Esophagus mucosa (tissue), 1 donor: ENCODE measurements around the gene CDK17. TPM values are rescaled to one million over a fixed set of nuclear protein-coding genes. Genes with fewer than 3 reads are reported as not detected.
A peak's percentile ranks its signal among the peaks of the same experiment; 100 is the strongest.

Source experiments
- ATAC-seq: fragments of 200-7000 bp; cut with Tn5 transposase; one replicate; pipeline ENCODE4 v1.9.1; 2020
- total RNA-seq: library from RNA; stranded (reverse); gene quantifications from one replicate; pipeline ENCODE4 v1.2.4, GENCODE V29; 2023
- donor health status: DM: yes; HTN: yes; CAD: no.

CDK17 gene
- total RNA-seq, 1 donor from 2014 or later, result 16.7 TPM

DNA sequence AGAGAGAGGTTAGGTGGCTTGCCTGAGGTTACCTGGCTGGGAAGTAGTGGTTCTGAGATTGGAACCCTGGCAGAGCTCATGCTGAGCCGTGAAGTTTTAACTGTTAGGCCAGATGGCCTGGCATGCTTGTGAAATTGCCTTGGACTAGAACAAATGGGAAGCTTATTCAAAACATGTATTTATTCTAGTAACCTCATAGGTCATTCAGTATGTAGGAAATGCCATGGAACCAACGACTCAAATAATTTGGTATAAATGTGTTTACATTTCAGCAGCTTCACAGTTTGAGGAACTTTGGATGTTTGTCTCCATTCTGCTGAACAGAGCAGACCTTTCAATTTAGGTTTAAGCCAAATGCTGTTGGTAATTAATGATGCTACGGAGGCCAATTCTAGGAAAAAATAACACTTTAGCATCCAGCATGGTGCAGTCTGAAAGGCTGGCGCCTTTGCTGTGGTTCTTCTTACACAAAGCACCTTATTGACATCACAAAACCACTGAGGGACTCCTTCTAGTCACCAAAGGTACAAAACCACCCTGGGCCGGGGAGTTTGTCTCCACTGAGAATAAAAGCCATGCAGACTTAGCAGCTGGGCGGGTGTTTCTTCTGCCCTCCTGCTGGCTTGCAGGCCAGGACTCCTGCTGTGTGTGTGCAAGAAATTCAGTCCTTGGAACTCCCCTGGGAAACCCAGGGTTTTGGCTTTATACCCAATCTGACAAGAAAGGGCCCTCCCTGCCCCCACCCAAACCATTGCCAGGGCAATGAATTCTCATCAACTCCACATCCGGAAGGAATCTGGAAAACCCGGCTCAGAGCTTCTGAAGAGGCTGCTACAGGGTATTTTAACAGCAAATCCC lies 141.9 kb downstream of the CDK17 start:
- ATAC-seq, result no peak

- ATAC-seq, result no peak
Measured at GRCh38 chr12:96257550-96258103, 142.6 kb downstream of the CDK17 start.

- ATAC-seq, result no peak
Measured at GRCh38 chr12:96256672-96257361, 143.4 kb downstream of the CDK17 start.

GRCh38 chr12:96255077-96255476 lies 145.2 kb downstream of the CDK17 start:
- ATAC-seq, result peak; percentile 51

DNA sequence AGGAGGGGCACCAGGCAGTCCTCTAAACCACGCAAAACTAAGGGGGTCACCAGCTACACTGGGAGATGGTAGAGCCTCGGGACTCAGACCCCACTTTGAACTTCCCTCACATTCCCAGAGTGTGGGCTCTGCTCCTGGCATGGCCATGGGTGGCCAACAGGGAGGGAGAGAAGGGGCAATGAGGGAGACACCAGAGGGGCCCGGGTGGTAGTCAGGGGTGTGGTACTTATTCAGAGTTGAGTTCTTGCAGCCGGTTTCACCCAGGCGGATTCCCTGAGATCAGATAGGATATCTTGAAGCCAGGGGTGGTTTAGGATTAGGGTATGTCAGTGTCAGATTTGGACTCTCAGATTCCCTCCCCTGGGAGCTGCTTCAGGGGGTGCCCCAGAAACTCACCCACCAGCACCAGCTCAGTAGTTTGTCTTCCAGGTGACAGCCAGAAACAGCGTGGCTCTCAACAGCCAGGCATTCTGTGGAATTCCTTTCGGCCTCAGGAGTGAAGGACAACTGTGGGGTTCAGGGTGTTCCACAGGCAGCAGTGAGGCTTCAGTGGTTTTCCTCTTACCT lies 150.0 kb downstream of the CDK17 start:
- no peak for ATAC-seq

DNA sequence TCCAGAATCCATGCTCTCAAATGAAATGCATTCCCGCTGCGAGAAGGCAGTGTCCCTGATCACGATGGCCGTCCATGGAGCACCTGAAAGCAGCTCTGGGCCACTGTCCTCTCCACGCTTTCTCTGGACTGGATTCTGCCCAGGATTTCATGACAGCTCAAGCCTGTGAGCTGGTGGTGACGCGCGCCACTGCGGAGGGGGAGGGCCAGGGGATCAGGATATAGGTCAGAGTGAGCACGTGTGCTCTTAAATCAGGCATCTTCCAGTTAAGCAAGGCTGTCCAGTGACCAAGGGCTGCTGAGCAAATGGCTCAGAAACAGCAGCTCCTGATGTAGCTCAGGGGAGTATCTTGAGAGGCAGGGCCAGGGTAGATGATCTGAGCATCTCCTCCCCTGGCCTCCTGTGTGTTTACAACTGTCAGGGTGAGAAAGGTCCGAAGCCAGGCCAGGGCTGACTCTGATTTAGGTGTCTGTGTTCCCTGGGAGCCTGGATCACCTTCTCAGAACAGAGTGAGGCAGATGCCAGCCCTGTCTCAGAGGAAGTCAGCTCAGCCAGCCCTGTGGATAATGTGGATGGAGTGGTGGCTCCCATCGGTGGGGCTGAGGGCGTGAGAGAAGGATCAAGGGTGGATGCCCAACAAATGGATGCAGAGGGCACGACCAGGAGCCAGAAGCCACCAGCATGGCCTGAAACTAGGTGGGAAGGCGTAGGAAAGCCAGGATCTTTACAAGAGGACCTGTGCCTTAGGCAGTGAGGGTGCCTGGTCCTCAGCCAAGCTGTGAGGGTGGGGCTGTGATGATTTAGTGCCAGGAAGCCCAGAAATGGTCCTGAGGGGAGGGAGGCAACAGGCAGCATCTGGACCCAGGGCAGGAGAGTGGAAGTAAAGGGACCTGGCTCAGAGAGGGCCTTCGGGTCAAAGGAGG lies 150.8 kb downstream of the CDK17 start:
- ATAC-seq, result peak; percentile 22

DNA sequence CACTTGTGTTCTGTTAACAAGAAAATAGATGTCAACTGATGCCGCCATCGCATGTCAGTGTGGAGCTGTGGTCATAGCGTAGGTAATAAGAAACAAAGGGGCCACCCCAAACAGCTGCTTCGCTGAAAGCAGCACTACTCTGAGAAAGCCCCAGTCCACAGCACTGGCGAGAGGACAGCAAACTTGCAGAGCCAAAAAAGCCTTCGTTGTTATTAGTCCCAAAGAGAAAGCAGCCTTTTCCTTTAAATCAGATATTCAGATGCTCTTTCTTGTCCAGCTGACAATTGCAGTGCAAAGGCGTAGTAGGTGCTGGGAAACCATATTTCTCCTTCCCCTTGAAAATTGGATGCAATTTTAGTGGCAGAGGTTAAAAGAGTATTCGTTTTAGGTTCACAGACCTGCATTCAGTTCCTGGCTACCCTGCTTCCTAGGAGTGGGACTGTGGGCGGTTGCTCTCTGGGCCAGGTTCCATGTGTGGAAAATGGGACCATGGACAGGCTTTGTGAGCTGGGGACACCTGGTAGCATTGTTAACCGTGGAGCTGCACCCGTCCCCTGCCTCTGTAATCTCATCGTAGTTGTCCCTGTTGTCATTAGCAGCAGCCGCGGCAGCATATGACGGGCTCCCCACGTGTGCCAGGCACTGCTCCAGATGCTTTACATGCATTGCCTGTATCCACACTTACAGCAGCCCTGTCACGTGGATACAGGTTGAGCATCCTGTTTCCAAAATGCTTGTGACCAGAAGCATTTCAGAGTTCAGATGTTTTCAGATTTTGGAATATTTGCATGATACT lies 151.9 kb downstream of the CDK17 start:
- no peak for ATAC-seq

GRCh38 chr12:96247563-96247962 lies 152.7 kb downstream of the CDK17 start:
- ATAC-seq, result peak; percentile 40

DNA sequence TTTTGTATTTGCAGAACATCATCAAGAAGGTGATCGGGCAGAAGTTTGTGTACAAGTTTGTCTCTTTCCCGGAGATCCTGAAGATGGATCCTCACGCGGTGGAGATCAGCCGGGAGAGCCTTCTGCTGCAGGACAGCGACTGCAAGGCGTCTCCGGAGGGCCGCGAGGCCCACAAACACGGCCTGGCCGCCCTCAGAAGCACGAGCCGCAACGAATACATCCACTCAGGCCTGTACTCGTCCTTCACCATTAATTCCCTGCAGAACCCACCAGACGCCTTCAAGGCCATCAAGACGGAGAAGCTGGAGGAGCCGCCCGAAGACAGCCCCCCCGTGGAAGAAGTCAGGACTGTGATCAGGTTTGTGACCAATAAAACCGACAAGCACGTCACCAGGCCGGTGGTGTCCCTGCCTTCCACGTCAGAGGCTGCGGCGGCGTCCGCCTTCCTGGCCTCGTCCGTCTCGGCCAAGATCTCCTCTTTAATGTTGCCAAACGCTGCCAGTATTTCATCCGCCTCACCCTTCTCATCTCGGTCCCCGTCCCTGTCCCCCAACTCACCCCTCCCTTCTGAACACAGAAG lies 153.2 kb downstream of the CDK17 start:
- ATAC-seq, result no peak

DNA sequence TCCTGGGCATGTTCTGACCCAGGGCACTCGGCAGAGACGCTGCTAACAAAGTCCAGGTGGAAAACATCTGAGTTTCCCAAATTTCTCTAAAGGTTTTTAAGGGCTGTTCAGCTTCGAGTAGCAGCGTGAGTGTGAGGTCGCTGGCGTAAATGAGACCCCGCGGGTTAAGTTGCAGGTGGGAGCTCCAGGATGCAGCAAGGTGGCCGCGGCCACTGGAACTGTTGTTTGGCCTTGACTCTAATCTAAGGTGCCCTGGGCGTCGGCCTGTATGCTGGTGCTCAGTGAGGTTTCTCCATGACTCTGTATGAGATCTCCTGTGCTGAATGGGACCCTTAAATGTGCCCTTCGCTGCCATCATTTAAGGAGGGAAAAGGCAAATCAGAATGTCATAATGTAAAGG lies 155.4 kb downstream of the CDK17 start:
- ATAC-seq, result no peak

DNA sequence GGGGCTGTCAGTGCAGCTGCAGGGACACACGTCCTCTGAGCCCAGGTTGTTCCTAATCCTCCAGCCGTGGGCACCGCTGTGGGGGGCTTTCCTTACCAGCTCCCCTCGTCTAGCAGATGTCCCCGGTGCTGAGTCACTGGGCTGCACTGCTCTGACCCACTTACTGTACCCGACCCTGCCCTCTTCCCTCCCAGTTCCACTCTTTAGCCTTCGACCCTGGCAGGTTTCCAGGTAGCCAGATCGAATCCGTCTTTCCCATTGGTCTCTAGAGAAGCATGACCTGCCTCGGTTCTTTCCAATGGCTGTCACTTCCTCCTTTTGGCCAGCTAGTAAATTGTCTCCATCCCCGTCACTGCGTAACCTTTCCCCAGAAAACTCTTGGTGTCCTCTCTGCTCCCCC lies 157.6 kb downstream of the CDK17 start:
- no peak for ATAC-seq

- peak; percentile 45 for ATAC-seq
Measured at GRCh38 chr12:96241846-96242256, 158.4 kb downstream of the CDK17 start.

- ATAC-seq, result no peak
Measured at GRCh38 chr12:96241431-96241830, 158.8 kb downstream of the CDK17 start.

- no peak for ATAC-seq
Measured at GRCh38 chr12:96240656-96241055, 159.6 kb downstream of the CDK17 start.

GRCh38 chr12:96239711-96240635 lies 160.3 kb downstream of the CDK17 start:
- ATAC-seq, result no peak

DNA sequence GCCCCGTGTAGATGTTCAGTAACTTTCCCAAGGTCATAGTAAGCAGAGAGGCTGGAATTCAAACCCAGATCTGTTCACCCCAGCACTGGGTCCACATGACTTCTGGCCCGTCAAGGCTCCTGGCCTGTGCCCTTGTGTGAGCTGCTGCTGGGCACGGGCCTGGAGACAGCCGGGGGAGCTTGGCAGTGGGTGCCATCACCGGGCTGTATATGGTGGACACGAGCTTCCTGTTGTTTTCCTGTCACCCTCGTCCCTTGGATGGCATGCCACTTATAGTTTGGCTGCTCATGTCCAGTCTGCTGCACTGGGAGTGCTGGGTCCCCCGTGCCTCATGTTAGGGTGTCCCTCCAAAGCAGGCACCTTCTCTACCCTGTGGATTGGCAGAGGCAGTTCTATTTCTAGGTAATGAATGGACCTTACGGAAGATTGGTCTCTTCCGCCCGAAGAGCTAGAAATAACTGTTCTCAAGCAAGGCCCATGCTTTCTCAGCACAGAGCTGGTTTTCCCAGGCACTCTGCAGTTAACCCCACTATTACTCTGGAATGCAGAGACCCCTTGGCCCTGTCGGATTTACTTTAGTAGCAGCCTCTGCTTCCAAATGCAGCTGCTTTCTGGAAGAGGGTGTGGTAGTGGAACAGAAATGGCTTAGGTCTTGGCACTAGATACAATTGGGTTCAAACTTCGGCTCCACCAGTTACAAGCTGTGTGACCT lies 161.7 kb downstream of the CDK17 start:
- no peak for ATAC-seq

DNA sequence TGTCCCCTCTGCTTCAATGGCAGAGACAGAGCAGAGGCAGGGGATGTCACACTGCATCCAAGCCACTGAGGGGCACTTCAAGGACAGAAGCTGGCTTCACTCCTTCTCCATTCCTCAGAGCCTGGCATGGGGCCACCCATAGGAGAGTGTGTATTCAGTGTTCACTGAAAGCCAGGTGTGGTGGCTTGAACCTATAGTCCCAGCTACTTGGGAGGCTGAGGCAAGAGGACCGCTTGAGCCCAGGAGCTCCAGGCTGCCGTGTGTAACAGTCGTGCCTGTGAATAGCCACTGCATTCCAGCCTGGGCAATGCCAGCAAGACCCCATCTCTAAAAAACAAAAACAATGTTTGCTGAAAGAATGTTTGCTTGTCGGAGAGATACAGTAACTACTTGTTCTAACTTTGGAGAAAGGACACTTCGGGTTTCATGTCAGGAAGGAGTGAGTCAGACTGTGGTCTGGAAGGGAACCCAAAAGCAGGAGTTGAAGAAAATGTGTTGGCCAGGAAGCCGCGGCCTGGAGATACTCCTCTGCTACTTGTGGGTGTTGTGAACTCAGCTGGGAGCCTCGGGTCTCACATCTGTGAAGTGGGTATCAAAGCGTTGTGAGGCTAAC lies 162.7 kb downstream of the CDK17 start:
- peak; percentile 8 for ATAC-seq

DNA sequence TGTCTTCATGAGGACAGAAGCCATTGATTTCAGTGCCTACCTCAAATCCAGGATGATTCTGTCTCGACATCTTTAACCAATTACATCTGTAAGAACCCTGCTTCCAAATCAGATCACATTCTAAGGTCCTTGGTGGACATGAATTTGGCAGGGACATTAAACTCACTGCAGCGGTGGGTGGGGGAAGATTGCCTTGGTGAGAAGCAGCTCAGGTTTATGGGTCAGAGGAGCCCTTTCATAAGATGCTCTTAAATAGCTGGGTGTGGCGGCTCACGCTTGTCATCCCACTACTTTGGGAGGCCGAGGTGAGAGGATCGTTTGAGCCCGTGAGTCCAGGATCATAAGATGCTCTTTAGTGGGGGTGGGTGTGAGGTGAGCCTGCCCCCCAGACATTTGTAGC lies 163.2 kb downstream of the CDK17 start:
- no peak for ATAC-seq
